Vagina (tissue), 2 donors: Measurements from ENCODE around the gene NR2F1-AS1. TPM values are rescaled to one million over a fixed set of nuclear protein-coding genes. Genes with fewer than 3 reads are reported as not detected.

Experiments
- DNase-seq, 2 donors: peaks; one replicate each; pipeline ENCODE4 v3.0.0-alpha.2; 2017; ENCODE audit errors: extremely low spot score in 2 of 2
- H3K27ac ChIP-seq: fragments of 200-600 bp; sonication (generic); one replicate; pipeline ENCODE4 v1.5.1; 2019
- H3K27me3 ChIP-seq: fragments of 200-600 bp; sonication (generic); one replicate; pipeline ENCODE4 v1.5.1; 2019
- H3K36me3 ChIP-seq, 2 donors: fragments of 200-600 bp; sonication (generic); one replicate each; pipeline ENCODE4 v1.5.1; 2017 to 2019
- H3K4me1 ChIP-seq: fragments of 200-600 bp; sonication (generic); one replicate; pipeline ENCODE4 v1.5.1; 2019
- H3K4me3 ChIP-seq, 2 donors: fragments of 200-600 bp; sonication (generic); 1 replicate in 1 of 2; 2 replicates in 1 of 2; pipeline ENCODE4 v1.5.1; 2016 to 2019
- H3K9me3 ChIP-seq: fragments of 200-600 bp; sonication (generic); one replicate; pipeline ENCODE4 v1.5.1; 2019
- POLR2A ChIP-seq, 2 donors: fragments of 450-650 bp; IDR thresholded peaks; one replicate each; pipeline ENCODE4 v1.6.1; 2017; ENCODE audit warnings: antibody characterized with exemption in 2 of 2, mild to moderate bottlenecking in 2 of 2, moderate library complexity in 2 of 2
- POLR2AphosphoS5 ChIP-seq, 2 donors: sonication (generic); formaldehyde crosslinking; IDR thresholded peaks; one replicate each; pipeline ENCODE4 v1.9.0; 2017; ENCODE audit warnings: antibody characterized with exemption in 2 of 2, mild to moderate bottlenecking in 2 of 2, low read depth in 1 of 2; ENCODE audit not compliant: insufficient read depth in 1 of 2
- intact Hi-C: fragments of 100-400 bp; cut with DNase I; formaldehyde crosslinking; loops from one replicate; pipeline ENCODE4 v1.15.1; 2023
- total RNA-seq: library from RNA; depleted of rRNA; stranded (reverse); fragments of >200 nt; gene quantifications from one replicate; pipeline ENCODE4 v1.2.3, GENCODE V29; 2016
- TF ChIP-seq, protein P1 (sequence below), 3 experiments: fragments of 450-650 bp in 2 of 3; fragments of 200-600 bp in 1 of 3; sonication (generic) in 1 of 3; IDR thresholded peaks; one replicate each; pipeline ENCODE4 v1.5.1; 2017 to 2019; ENCODE audit warnings: antibody characterized with exemption in 3 of 3, mild to moderate bottlenecking in 2 of 3, moderate library complexity in 2 of 3

The NR2F1-AS1 gene
- total RNA-seq, 1 donor from 2014 or later = 22.3 TPM

DNA sequence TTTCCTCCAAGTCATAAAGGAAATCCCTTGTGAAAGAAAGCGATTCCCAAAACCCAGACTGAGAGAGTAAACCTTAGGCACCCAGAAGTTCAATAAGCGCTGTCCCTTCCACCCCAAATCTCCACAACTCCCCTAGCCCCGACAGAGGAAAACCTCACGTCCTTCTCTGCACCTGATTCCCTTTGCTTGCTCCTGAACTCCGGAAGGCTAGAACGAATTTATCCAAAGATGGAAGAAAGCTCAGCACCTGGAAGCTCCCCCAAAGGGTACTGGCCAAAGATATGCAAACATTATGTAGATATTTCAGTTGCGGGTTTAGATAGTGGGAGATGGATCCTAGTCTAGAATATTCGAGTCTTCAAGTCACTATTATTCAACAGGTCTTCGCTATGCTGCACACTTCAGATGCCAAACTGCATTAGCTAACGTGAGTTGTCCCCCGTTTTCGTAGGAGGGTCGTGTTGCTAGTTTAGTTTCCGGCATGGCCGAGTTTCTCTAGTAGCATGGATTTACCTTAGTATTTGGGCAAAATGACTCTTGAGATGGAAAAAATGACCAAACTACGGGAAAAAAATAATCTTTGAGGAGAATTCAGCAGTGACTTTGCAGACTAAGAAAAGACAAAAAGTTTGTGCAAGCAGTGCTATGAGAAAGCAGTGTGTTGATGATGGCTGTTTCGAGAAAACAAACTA lies 29.7 kb upstream of the NR2F1-AS1 start:
- Histone ChIP-seq H3K4me3 (no peak overlapping the region), H3K36me3 (no peaks in the 10 kb centered on the region), H3K27ac (no peak overlapping the region), H3K27me3 (peaks cover 6% of the 10 kb centered on the region), H3K9me3 (no peaks in the 10 kb centered on the region), H3K4me1 (peaks cover 11% of the 10 kb centered on the region)
- intact Hi-C loops = no loop called here
- no peak for DNase-seq
- TF ChIP-seq POLR2A (IDR thresholded peaks at IDR 0.05) = no peak
- TF ChIP-seq POLR2AphosphoS5 (IDR thresholded peaks at IDR 0.05; ENCODE audit: insufficient read depth in 1 of 2, low read depth in 1 of 2) = no peak
- TF ChIP-seq, protein P1, sequence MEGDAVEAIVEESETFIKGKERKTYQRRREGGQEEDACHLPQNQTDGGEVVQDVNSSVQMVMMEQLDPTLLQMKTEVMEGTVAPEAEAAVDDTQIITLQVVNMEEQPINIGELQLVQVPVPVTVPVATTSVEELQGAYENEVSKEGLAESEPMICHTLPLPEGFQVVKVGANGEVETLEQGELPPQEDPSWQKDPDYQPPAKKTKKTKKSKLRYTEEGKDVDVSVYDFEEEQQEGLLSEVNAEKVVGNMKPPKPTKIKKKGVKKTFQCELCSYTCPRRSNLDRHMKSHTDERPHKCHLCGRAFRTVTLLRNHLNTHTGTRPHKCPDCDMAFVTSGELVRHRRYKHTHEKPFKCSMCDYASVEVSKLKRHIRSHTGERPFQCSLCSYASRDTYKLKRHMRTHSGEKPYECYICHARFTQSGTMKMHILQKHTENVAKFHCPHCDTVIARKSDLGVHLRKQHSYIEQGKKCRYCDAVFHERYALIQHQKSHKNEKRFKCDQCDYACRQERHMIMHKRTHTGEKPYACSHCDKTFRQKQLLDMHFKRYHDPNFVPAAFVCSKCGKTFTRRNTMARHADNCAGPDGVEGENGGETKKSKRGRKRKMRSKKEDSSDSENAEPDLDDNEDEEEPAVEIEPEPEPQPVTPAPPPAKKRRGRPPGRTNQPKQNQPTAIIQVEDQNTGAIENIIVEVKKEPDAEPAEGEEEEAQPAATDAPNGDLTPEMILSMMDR (IDR thresholded peaks at IDR 0.05) = no peak

DNA sequence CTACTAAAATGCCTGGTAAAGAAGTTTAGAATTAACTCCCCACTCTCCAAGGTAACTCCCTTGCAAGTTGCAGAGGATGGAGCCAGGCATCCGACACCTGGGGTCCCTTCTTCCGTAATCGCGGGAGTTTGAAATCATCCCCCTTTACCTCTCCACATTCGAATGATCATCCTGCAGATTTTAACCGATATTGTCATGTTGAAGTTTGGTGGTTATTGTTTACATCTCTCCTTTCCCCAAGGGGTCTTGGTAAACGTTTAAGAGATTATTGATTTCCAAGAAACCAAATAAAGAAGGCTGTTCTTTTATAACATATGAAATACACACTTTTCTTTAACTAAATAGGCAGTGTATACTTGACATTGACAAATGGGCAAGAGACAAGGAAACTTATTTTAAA lies 28.7 kb upstream of the NR2F1-AS1 start:
- no peak overlapping the region for H3K27ac ChIP-seq
- no peaks in the 10 kb centered on the region for H3K9me3 ChIP-seq
- no peaks in the 10 kb centered on the region for H3K36me3 ChIP-seq
- H3K4me1 ChIP-seq = peaks cover 15% of the 10 kb centered on the region
- intact Hi-C loops = no loop called here
- peaks cover 6% of the 10 kb centered on the region for H3K27me3 ChIP-seq
- TF ChIP-seq, protein P1 (IDR thresholded peaks at IDR 0.05) = no peak
- TF ChIP-seq POLR2AphosphoS5 (IDR thresholded peaks at IDR 0.05; ENCODE audit: insufficient read depth in 1 of 2, low read depth in 1 of 2) (no peak), POLR2A (IDR thresholded peaks at IDR 0.05) (no peak)
- DNase-seq = no peak
- H3K4me3 ChIP-seq = no peak overlapping the region

DNA sequence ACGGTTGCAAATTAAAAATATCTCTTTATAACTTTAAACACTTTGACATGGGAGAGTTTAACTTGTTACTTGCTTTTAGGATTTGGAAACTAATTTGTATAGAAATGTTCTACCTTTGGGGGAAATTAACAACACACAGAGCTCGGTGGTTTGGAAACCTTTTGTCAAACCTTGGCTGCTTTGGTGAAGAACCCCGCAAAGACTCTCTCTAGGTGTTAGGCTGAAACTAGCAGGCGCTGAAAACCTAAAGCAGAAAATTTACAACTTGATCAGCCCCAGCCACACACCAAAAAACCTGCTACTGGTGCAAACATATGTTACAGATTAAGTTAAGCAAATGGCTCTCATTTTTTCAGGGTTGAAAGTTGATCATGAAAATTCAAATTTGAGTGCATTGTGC lies 27.8 kb upstream of the NR2F1-AS1 start:
- TF ChIP-seq, protein P1 (IDR thresholded peaks at IDR 0.05) = no peak
- TF ChIP-seq POLR2AphosphoS5 (IDR thresholded peaks at IDR 0.05; ENCODE audit: insufficient read depth in 1 of 2, low read depth in 1 of 2) = no peak
- no peak for TF ChIP-seq POLR2A (IDR thresholded peaks at IDR 0.05)
- H3K27ac ChIP-seq = no peak overlapping the region
- no peak for DNase-seq
- peaks cover 21% of the 10 kb centered on the region for H3K4me1 ChIP-seq
- H3K4me3 ChIP-seq = no peak overlapping the region
- no peaks in the 10 kb centered on the region for H3K36me3 ChIP-seq
- peaks cover 1% of the 10 kb centered on the region for H3K27me3 ChIP-seq
- H3K9me3 ChIP-seq = no peaks in the 10 kb centered on the region
- intact Hi-C loops = no loop called here

DNA sequence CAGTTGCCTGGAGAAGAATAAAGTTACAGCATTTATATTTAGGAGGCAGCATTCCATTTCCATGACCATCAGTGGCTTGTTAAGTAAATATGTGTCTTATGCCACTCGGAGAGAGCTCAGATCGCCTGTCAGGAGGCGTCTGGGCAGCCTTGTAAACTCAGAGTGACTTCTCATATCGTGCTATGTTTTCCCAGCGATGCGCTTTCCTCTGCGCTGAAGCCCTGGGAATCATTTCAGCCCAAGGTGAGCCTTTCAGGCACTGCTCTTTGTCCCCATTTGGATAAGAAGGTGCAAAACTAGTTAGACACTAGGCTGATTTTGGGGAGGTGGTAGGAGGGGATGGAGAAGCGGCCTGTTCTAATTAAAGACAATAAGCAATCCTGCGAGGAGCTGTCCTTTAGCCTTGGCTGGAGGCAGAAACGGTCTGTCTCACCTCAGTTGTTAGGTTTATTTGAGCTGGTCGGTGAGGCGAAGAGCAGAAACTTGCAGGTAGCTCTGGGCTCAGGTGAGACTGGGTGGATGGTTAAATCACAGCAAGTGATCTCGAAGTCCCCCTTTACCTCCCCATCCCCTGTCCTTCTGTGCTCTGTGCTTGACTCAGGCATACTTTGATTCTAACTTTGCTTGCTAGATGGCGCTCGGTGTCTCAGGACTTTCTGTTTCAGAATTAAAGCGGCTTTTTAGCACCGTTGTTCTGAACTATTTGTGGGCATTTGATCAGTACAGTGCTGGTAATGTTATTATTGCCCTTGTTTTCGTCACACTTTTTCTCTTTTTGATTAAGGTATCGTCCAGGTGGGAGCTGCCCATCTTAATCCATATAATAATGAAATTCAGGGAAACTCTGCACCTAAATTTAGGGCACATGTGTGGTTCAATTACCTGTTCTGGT lies 26.6 kb upstream of the NR2F1-AS1 start:
- no peak overlapping the region for H3K27ac ChIP-seq
- TF ChIP-seq, protein P1 (IDR thresholded peaks at IDR 0.05) = peak in 1 of 3 experiments; percentile 44
- no peak for TF ChIP-seq POLR2AphosphoS5 (IDR thresholded peaks at IDR 0.05; ENCODE audit: insufficient read depth in 1 of 2, low read depth in 1 of 2)
- intact Hi-C loops = no loop called here
- no peak overlapping the region for H3K4me3 ChIP-seq
- H3K27me3 ChIP-seq = no peaks in the 10 kb centered on the region
- no peaks in the 10 kb centered on the region for H3K36me3 ChIP-seq
- no peaks in the 10 kb centered on the region for H3K9me3 ChIP-seq
- peak in 1 of 2 donors; percentile 83 for DNase-seq
- H3K4me1 ChIP-seq = peaks cover 20% of the 10 kb centered on the region

DNA sequence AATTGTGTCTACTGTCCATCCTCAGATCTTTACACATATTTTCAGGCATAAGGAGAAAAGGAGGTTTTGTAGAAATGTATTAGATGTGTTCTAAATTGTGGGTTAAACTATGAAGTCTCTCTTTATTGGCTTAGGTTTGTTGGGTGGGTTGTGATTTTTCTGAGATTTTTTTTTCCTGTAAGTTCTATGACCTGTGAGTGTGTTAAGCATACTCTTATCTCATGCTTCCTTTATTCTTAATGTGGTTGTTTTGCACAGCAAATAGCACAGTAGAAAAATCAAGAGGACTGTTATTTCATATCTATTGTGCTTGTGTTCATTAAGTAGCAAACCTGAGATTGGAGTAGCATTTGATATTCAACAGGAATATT lies 25.3 kb upstream of the NR2F1-AS1 start:
- Histone ChIP-seq H3K4me3 (no peak overlapping the region), H3K4me1 (peaks cover 13% of the 10 kb centered on the region), H3K36me3 (no peaks in the 10 kb centered on the region), H3K9me3 (no peaks in the 10 kb centered on the region), H3K27ac (no peak overlapping the region), H3K27me3 (no peaks in the 10 kb centered on the region)
- intact Hi-C loops = no loop called here
- no peak for DNase-seq
- TF ChIP-seq, protein P1 (IDR thresholded peaks at IDR 0.05) = no peak
